H9 (cell line): ENCODE measurements around the gene C1orf94. TPM values are rescaled to one million over a fixed set of nuclear protein-coding genes. Genes with fewer than 3 reads are reported as not detected.

Experiments
- DNase-seq: peaks from one replicate; pipeline ENCODE4 v3.0.0-alpha.2; 2017
- H2AFZ ChIP-seq: one replicate; pipeline ENCODE4 v1.6.1; 2013; ENCODE audit warnings: mild to moderate bottlenecking, low read length, control low read depth, moderate library complexity
- H2AK5ac ChIP-seq: 2 replicates; pipeline ENCODE4 v1.6.1; 2013; ENCODE audit warnings: low read length, control low read depth, mixed read lengths; ENCODE audit not compliant: insufficient read length
- H2BK120ac ChIP-seq: one replicate; pipeline ENCODE4 v1.6.1; 2013; ENCODE audit warnings: low read depth, mild to moderate bottlenecking, low read length, control low read depth, inconsistent platforms; ENCODE audit not compliant: poor library complexity, severe bottlenecking
- H2BK12ac ChIP-seq: 2 replicates; pipeline ENCODE4 v1.6.1; 2013; ENCODE audit warnings: low read length, control low read depth, mixed read lengths, low read depth; ENCODE audit not compliant: insufficient read length
- H2BK15ac ChIP-seq: 2 replicates; pipeline ENCODE4 v1.6.1; 2013; ENCODE audit warnings: low read depth, low read length, control low read depth
- H2BK20ac ChIP-seq: one replicate; pipeline ENCODE4 v1.6.1; 2013; ENCODE audit warnings: low read depth, mild to moderate bottlenecking, low read length, control low read depth, inconsistent platforms; ENCODE audit not compliant: poor library complexity, severe bottlenecking
- H2BK5ac ChIP-seq: 2 replicates; pipeline ENCODE4 v1.6.1; 2013; ENCODE audit warnings: low read length, control low read depth, mixed read lengths; ENCODE audit not compliant: insufficient read length
- H3K14ac ChIP-seq: 2 replicates; pipeline ENCODE4 v1.6.1; 2013; ENCODE audit warnings: low read length, control low read depth; ENCODE audit not compliant: insufficient read depth
- H3K18ac ChIP-seq: 2 replicates; pipeline ENCODE4 v1.6.1; 2013; ENCODE audit warnings: low read depth, mild to moderate bottlenecking, mixed read lengths, low read length, control low read depth; ENCODE audit not compliant: insufficient read length
- H3K23ac ChIP-seq: 2 replicates; pipeline ENCODE4 v1.6.1; 2013; ENCODE audit warnings: low read length, control low read depth, mixed read lengths, low read depth; ENCODE audit not compliant: insufficient read length
- H3K23me2 ChIP-seq: 2 replicates; pipeline ENCODE4 v1.6.1; 2013; ENCODE audit warnings: low read depth, mild to moderate bottlenecking, mixed read lengths, low read length, control low read depth; ENCODE audit not compliant: insufficient read length, poor library complexity, severe bottlenecking
- H3K27ac ChIP-seq: 2 replicates; pipeline ENCODE4 v1.5.1; 2013; ENCODE audit warnings: low read length, control low read depth, mixed read lengths, low read depth; ENCODE audit not compliant: insufficient read length
- H3K27me3 ChIP-seq: 2 replicates; pipeline ENCODE4 v1.6.1; 2013; ENCODE audit warnings: low read length, control low read depth, inconsistent platforms; ENCODE audit not compliant: insufficient read depth
- H3K4ac ChIP-seq: 2 replicates; pipeline ENCODE4 v1.6.1; 2013; ENCODE audit warnings: low read depth, mild to moderate bottlenecking, control low read depth, inconsistent platforms, low read length, moderate library complexity
- H3K4me1 ChIP-seq: 2 replicates; pipeline ENCODE4 v1.6.1; 2013; ENCODE audit warnings: low read length, control low read depth, inconsistent platforms; ENCODE audit not compliant: insufficient read depth
- H3K4me2 ChIP-seq: 2 replicates; pipeline ENCODE4 v1.6.1; 2013; ENCODE audit warnings: low read length, control low read depth, mixed read lengths; ENCODE audit not compliant: insufficient read length, insufficient read depth
- H3K56ac ChIP-seq: 2 replicates; pipeline ENCODE4 v1.6.1; 2013; ENCODE audit warnings: low read depth, mild to moderate bottlenecking, mixed read lengths, low read length, control low read depth; ENCODE audit not compliant: insufficient read length
- H3K79me1 ChIP-seq: 2 replicates; pipeline ENCODE4 v1.6.1; 2013; ENCODE audit warnings: low read depth, mild to moderate bottlenecking, moderate library complexity, low read length, control low read depth, inconsistent platforms; ENCODE audit not compliant: insufficient read depth, poor library complexity, severe bottlenecking
- H3K79me2 ChIP-seq: 2 replicates; pipeline ENCODE4 v1.6.1; 2013; ENCODE audit warnings: low read length, control low read depth, inconsistent platforms; ENCODE audit not compliant: insufficient read depth
- H3K9ac ChIP-seq: 2 replicates; pipeline ENCODE4 v1.6.1; 2013; ENCODE audit warnings: low read length, control low read depth, mixed read lengths; ENCODE audit not compliant: insufficient read length; ENCODE audit errors: extremely low read depth
- H3K9me3 ChIP-seq: one replicate; pipeline ENCODE4 v1.6.1; 2013; ENCODE audit warnings: low read depth, low read length, inconsistent platforms; ENCODE audit not compliant: control insufficient read depth
- H3T11ph ChIP-seq: one replicate; pipeline ENCODE4 v1.6.1; 2013; ENCODE audit warnings: mild to moderate bottlenecking, low read length, control low read depth, inconsistent platforms
- H4K20me1 ChIP-seq: one replicate; pipeline ENCODE4 v1.6.1; 2013; ENCODE audit not compliant: control insufficient read depth, insufficient read length, insufficient read depth
- H4K5ac ChIP-seq: 2 replicates; pipeline ENCODE4 v1.6.1; 2013; ENCODE audit warnings: low read depth, mild to moderate bottlenecking, mixed read lengths, low read length, control low read depth; ENCODE audit not compliant: insufficient read length
- H4K8ac ChIP-seq: replicated peaks from 2 replicates; pipeline ENCODE4 v1.6.1; 2013; ENCODE audit warnings: low read length, control low read depth, mixed read lengths, low read depth; ENCODE audit not compliant: insufficient read length
- H4K91ac ChIP-seq: 2 replicates; pipeline ENCODE4 v1.6.1; 2013; ENCODE audit warnings: low read depth, mild to moderate bottlenecking, moderate library complexity, mixed read lengths, low read length, control low read depth; ENCODE audit not compliant: insufficient read length
- H3K27ac Mint-ChIP-seq, 3 experiments: 2 replicates in 2 of 3; 3 replicates in 1 of 3; pipeline ENCODE4 v1.8.0; 2020 to 2021; ENCODE audit warnings: mixed read lengths in 3 of 3, mild to moderate bottlenecking in 1 of 3, moderate library complexity in 1 of 3
- H3K27me3 Mint-ChIP-seq: 2 replicates; pipeline ENCODE4 v1.8.0; 2021; ENCODE audit warnings: low read depth, mild to moderate bottlenecking, moderate library complexity, mixed read lengths
- H3K36me3 Mint-ChIP-seq, 3 experiments: 2 replicates in 2 of 3; 3 replicates in 1 of 3; pipeline ENCODE4 v1.8.0; 2020 to 2021; ENCODE audit warnings: low read depth in 3 of 3, mixed read lengths in 3 of 3; ENCODE audit not compliant: insufficient read depth in 1 of 3
- H3K4me1 Mint-ChIP-seq, 2 experiments: 2 replicates each; pipeline ENCODE4 v1.8.0; 2020; ENCODE audit warnings: mixed read lengths in 2 of 2
- H3K4me3 Mint-ChIP-seq, 2 experiments: 2 replicates in 1 of 2; 3 replicates in 1 of 2; pipeline ENCODE4 v1.8.0; 2020 to 2021; ENCODE audit warnings: mild to moderate bottlenecking in 2 of 2, mixed read lengths in 2 of 2, moderate library complexity in 1 of 2
- H3K9me3 Mint-ChIP-seq, 2 experiments: 2 replicates in 1 of 2; 3 replicates in 1 of 2; pipeline ENCODE4 v1.8.0; 2020; ENCODE audit warnings: mild to moderate bottlenecking in 2 of 2, mixed read lengths in 2 of 2, moderate library complexity in 1 of 2
- CTCF ChIP-seq: fragments of 200-600 bp; sonication (generic); conservative IDR thresholded peaks from 3 replicates; pipeline ENCODE4 v1.8.0; 2021; ENCODE audit warnings: antibody characterized with exemption, mild to moderate bottlenecking
- WGBS: extraction: QIAGEN DNeasy Blood & Tissue Kit; methylation state at CpG from one replicate; pipeline ENCODE4 v1.1.7; 2013; ENCODE audit warnings: missing lambda C conversion rate, low lambda C conversion rate, mixed read lengths; ENCODE audit not compliant: insufficient read length; ENCODE audit errors: extremely low coverage; 5-methylcytosine and 5-hydroxymethylcytosine counted together
- total RNA-seq: library from RNA; stranded (reverse); gene quantifications from 2 replicates; pipeline ENCODE4 v1.2.1, GENCODE V29; 2021

C1orf94 gene
- total RNA-seq, 1 experiment from 2014 or later = 0.98 TPM

- no peak overlapping the region for H2BK120ac ChIP-seq
- H2AK5ac ChIP-seq = no peak overlapping the region
- no peak overlapping the region for H3K4ac ChIP-seq
- H2BK12ac ChIP-seq = no peak overlapping the region
- H3K9ac ChIP-seq = no peak overlapping the region
- H2BK15ac ChIP-seq = no peak overlapping the region
- H3K18ac ChIP-seq = no peak overlapping the region
- H3K23ac ChIP-seq = no peak overlapping the region
- H3K27ac Mint-ChIP-seq = no peak overlapping the region
- H3K27ac ChIP-seq = no peak overlapping the region
- peaks cover 40% of the 10 kb centered on the region for H3K27me3 Mint-ChIP-seq
- no peaks in the 10 kb centered on the region for H4K20me1 ChIP-seq
- H3K23me2 ChIP-seq = no peaks in the 10 kb centered on the region
- H3K4me2 ChIP-seq = no peak overlapping the region
- no peak overlapping the region for H2BK20ac ChIP-seq
- TF ChIP-seq CTCF = no peak
- H3K27me3 ChIP-seq = no peaks in the 10 kb centered on the region
- no peak overlapping the region for H3K4me3 Mint-ChIP-seq
- no peak overlapping the region for H4K91ac ChIP-seq
- no peaks in the 10 kb centered on the region for H3K9me3 ChIP-seq
- DNase-seq = no peak
- H4K8ac ChIP-seq = no peak overlapping the region
- no peaks in the 10 kb centered on the region for H3K79me1 ChIP-seq
- no CpG with 5 or more reads among the region's 5 CpGs for WGBS
- H3K9me3 Mint-ChIP-seq = no peaks in the 10 kb centered on the region
- peaks cover 7 to 17% of the 10 kb centered on the region in 2 experiments for H3K4me1 Mint-ChIP-seq
- H4K5ac ChIP-seq = no peak overlapping the region
- H3K79me2 ChIP-seq = no peaks in the 10 kb centered on the region
- H2AFZ ChIP-seq = no peak overlapping the region
- H3K56ac ChIP-seq = no peak overlapping the region
- no peak overlapping the region for H3K14ac ChIP-seq
- no peaks in the 10 kb centered on the region for H3K36me3 Mint-ChIP-seq
- H3T11ph ChIP-seq = no peak overlapping the region
- no peak overlapping the region for H2BK5ac ChIP-seq
- peaks cover 2% of the 10 kb centered on the region; the same call in 1 of the 2 replicates for H3K4me1 ChIP-seq
These were observed 91.7 kb downstream of the C1orf94 start for GRCh38 chr1:34268311-34268954.

Other genes with a start within 250 kb of the C1orf94 start
- gene CSMD2, start 11.7 kb upstream of the C1orf94 start, total RNA-seq = 5.2 and 6.4 TPM in 2 replicates